Calu3 (cell line): Measurements from ENCODE around the gene KRT86. TPM values are rescaled to one million over a fixed set of nuclear protein-coding genes. Genes with fewer than 3 reads are reported as not detected.

Experiments
- BruUV-seq: library from RNA; stranded (reverse); fragments of 400-500 nt; replicated peaks from 2 replicates; lab custom pipeline; 2021; lab: Mats Ljungman, UMichigan
- CTCF ChIA-PET: fragments of 300-600 bp; sonication (Branson Sonifier 250); formaldehyde crosslinking; loops from one replicate; lab custom pipeline; 2022; ENCODE audit warnings: antibody characterized with exemption; lab: Charles Lee
- DNase-seq: peaks from one replicate; pipeline ENCODE4 v3.0.0; 2022
- H3K27ac Mint-ChIP-seq: one replicate; pipeline ENCODE4 v1.8.0; 2022; ENCODE audit warnings: mixed read lengths; ENCODE audit not compliant: unreplicated experiment
- H3K27me3 Mint-ChIP-seq: one replicate; pipeline ENCODE4 v1.8.0; 2022; ENCODE audit warnings: mixed read lengths; ENCODE audit not compliant: unreplicated experiment
- H3K36me3 Mint-ChIP-seq: one replicate; pipeline ENCODE4 v1.8.0; 2022; ENCODE audit warnings: mild to moderate bottlenecking, moderate library complexity, mixed read lengths; ENCODE audit not compliant: insufficient read depth, unreplicated experiment
- H3K4me1 Mint-ChIP-seq: one replicate; pipeline ENCODE4 v1.8.0; 2022; ENCODE audit warnings: mild to moderate bottlenecking, low read depth, mixed read lengths; ENCODE audit not compliant: unreplicated experiment
- H3K4me3 Mint-ChIP-seq: one replicate; pipeline ENCODE4 v1.8.0; 2022; ENCODE audit warnings: mild to moderate bottlenecking, low read depth, moderate library complexity, mixed read lengths; ENCODE audit not compliant: unreplicated experiment
- H3K9me3 Mint-ChIP-seq: one replicate; pipeline ENCODE4 v1.8.0; 2022; ENCODE audit warnings: low read depth, mixed read lengths; ENCODE audit not compliant: unreplicated experiment
- CTCF ChIP-seq: fragments of 200-600 bp; IDR thresholded peaks from one replicate; pipeline ENCODE4 v1.8.0; 2022; ENCODE audit warnings: antibody characterized with exemption; ENCODE audit not compliant: unreplicated experiment
- intact Hi-C: fragments of 100-400 bp; cut with micrococcal nuclease; formaldehyde crosslinking; loops from one replicate; pipeline ENCODE4 v1.10.0; 2022; ENCODE audit not compliant: unreplicated experiment
- total RNA-seq: library from RNA; stranded (reverse); gene quantifications from 2 replicates; pipeline ENCODE4 v1.2.3, GENCODE V29; 2022

Gene KRT86
- total RNA-seq, 1 experiment from 2014 or later = 3.6 TPM

DNA sequence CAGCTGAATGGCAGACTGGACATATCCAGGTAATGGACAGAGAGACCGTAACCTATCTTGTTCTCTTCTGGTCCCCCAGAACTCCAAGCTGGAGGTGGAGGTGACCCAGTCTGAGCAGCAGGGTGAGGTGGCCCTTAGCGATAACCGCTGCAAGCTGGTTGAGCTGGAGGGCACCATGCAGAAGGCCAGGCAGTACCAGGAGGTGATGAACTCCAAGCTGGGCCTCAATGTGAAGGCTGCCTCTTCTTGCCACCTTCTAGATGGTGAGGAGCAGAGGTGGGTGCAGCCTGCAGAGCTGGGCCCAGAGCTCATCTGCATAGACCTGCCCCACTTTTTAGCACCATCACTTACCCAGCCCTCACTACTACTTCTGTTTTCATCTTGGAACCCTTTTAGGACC lies 7.2 kb upstream of the KRT86 start:
- CTCF ChIA-PET = no interaction called here
- H3K27me3 Mint-ChIP-seq = no peaks in the 10 kb centered on the region

DNA sequence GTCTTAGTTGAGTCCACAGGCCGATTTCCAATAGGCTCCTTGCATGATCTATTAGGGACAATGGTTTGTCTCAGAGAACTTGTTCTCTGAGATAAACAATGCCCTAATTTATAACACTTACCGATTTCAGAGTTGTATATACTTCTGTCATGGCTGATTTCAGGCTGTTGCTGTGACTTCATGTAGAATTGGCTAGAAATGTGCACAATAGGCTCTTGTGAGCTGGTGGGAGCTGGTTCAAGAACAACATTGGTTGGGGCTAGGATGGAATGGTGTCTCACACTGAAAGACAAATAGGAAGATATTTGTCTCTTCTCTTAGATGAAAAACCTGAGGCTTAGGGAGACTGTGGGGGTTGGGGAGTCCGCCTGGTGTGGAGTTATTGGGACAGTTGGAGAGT lies 6.7 kb upstream of the KRT86 start:
- Mint-ChIP-seq H3K4me1 (no peaks in the 10 kb centered on the region), H3K36me3 (peaks cover under 1% of the 10 kb centered on the region), H3K4me3 (no peak overlapping the region), H3K27me3 (no peaks in the 10 kb centered on the region), H3K9me3 (no peaks in the 10 kb centered on the region), H3K27ac (no peak overlapping the region)
- no peak for DNase-seq
- intact Hi-C loops = no loop called here
- BruUV-seq = no TSS peak
- CTCF ChIA-PET = no interaction called here
- no peak for TF ChIP-seq CTCF

More for the DNA sequence above, 7.2 kb upstream of the KRT86 start:
- Mint-ChIP-seq H3K4me1 (no peaks in the 10 kb centered on the region), H3K4me3 (no peak overlapping the region), H3K36me3 (peaks cover 5% of the 10 kb centered on the region), H3K27ac (no peak overlapping the region), H3K9me3 (no peaks in the 10 kb centered on the region)
- BruUV-seq = no TSS peak
- intact Hi-C loops = no loop called here
- DNase-seq = no peak
- no peak for TF ChIP-seq CTCF

- no TSS peak for BruUV-seq
- CTCF ChIA-PET = no interaction called here
- intact Hi-C loops = no loop called here
Measured at GRCh38 chr12:52268212-52268611, 6.2 kb upstream of the KRT86 start.

GRCh38 chr12:52270541-52271070 lies 3.8 kb upstream of the KRT86 start:
- Mint-ChIP-seq H3K27me3 (no peaks in the 10 kb centered on the region), H3K9me3 (peaks cover 3% of the 10 kb centered on the region), H3K4me3 (no peak overlapping the region), H3K4me1 (no peaks in the 10 kb centered on the region), H3K27ac (peak overlapping the region; percentile 16), H3K36me3 (no peaks in the 10 kb centered on the region)
- intact Hi-C loops = no loop called here
- no TSS peak for BruUV-seq
- CTCF ChIA-PET = interaction anchor here (0.6 kb wide), 1 partner anchor 79 kb away, joined by 5 read pairs; the partner anchor contains the start of gene KRT80
- no peak for TF ChIP-seq CTCF
- no peak for DNase-seq

More at GRCh38 chr12:52268212-52268611, 6.2 kb upstream of the KRT86 start:
- Mint-ChIP-seq H3K27me3 (no peaks in the 10 kb centered on the region), H3K36me3 (no peaks in the 10 kb centered on the region), H3K9me3 (no peaks in the 10 kb centered on the region), H3K4me3 (no peak overlapping the region), H3K4me1 (no peaks in the 10 kb centered on the region), H3K27ac (no peak overlapping the region)
- TF ChIP-seq CTCF = no peak
- DNase-seq = no peak
